ENCODE measurements around the gene TFPI.
"Not testable (repeated sequence)": the region's sequence is repeated elsewhere in the genome, so short reads cannot be mapped to it uniquely, and the experiment has no call there.

Gene TFPI

GRCh38 chr2:187545238-187545751 is 8.9 kb downstream of the TFPI start:
- Mint-ChIP-seq H3K36me3 (no peaks in the 10 kb centered on the region), H3K27ac (no peak overlapping the region), H3K9me3 (peaks cover 8% of the 10 kb centered on the region), H3K4me1 (no peaks in the 10 kb centered on the region), H3K4me3 (no peak overlapping the region)
- no peak for ATAC-seq
- no peak for DNase-seq (ENCODE audit: low spot score in 2 of 2)

DNA sequence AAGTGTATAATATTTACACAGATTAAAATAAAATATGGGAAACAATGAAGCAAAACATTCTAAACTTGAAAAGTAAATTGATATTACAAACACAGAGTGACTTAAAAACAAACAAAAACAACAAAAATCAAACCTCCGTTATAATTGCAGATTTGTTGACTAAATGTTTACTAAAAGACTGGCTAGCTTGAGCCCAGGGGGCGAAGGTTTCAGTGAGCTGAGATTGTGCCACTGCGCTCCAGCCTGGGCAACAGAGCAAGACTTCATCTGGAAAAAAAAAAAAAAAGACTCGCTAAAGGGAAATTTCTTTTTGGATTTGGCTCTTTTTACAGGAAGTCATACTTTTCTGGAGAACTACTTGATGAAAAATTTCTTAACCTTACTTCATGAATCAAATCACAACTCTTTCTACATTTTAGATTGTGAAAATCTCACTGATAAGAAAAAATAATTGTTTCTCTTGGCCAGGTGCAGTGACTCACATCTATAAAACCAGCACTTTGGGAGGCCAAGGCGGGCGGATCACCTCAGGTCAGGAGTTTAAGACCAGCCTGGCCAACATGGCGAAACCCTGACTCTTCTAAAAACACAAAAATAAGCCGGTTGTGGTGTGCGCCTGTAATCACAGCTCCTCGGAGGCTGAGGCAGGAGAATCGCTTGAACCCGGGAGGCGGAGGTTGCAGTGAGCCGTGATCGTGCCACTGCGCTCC is 9.7 kb downstream of the TFPI start:
- no peak for DNase-seq (ENCODE audit: low spot score in 2 of 2)
- H3K27ac Mint-ChIP-seq, result no peak overlapping the region
- H3K9me3 Mint-ChIP-seq, result peaks cover 8% of the 10 kb centered on the region
- no peaks in the 10 kb centered on the region for H3K36me3 Mint-ChIP-seq
- no peaks in the 10 kb centered on the region for H3K4me1 Mint-ChIP-seq
- H3K4me3 Mint-ChIP-seq, result no peak overlapping the region
- no peak for ATAC-seq

GRCh38 chr2:187543488-187543887 is 10.7 kb downstream of the TFPI start:
- Mint-ChIP-seq H3K27ac (no peak overlapping the region), H3K9me3 (peaks cover 8% of the 10 kb centered on the region), H3K4me1 (no peaks in the 10 kb centered on the region)

GRCh38 chr2:187542123-187542522 is 12.1 kb downstream of the TFPI start:
- DNase-seq (ENCODE audit: low spot score in 2 of 2) (no peak), ATAC-seq (no peak)
- Mint-ChIP-seq H3K4me3 (no peak overlapping the region), H3K4me1 (no peaks in the 10 kb centered on the region), H3K27ac (no peak overlapping the region), H3K36me3 (no peaks in the 10 kb centered on the region), H3K9me3 (peaks cover 8% of the 10 kb centered on the region)

More at GRCh38 chr2:187543488-187543887, 10.7 kb downstream of the TFPI start:
- H3K36me3 Mint-ChIP-seq, result no peaks in the 10 kb centered on the region
- no peak for DNase-seq (ENCODE audit: low spot score in 2 of 2)
- ATAC-seq, result no peak
- H3K4me3 Mint-ChIP-seq, result no peak overlapping the region

GRCh38 chr2:187541086-187542085 is 12.8 kb downstream of the TFPI start:
- Mint-ChIP-seq H3K4me1 (no peaks in the 10 kb centered on the region), H3K27ac (no peak overlapping the region), H3K4me3 (no peak overlapping the region), H3K9me3 (peaks cover 8% of the 10 kb centered on the region), H3K36me3 (no peaks in the 10 kb centered on the region)
- ATAC-seq (no peak), DNase-seq (ENCODE audit: low spot score in 2 of 2) (no peak)

- not testable (repeated sequence) for ATAC-seq; DNase-seq (ENCODE audit: low spot score in 2 of 2); H3K27ac Mint-ChIP-seq; H3K4me1 Mint-ChIP-seq; H3K4me3 Mint-ChIP-seq; H3K36me3 Mint-ChIP-seq
- peaks cover 24% of the 10 kb centered on the region for H3K9me3 Mint-ChIP-seq
Observed at GRCh38 chr2:187538222-187538621, 16.0 kb downstream of the TFPI start.

GRCh38 chr2:187535381-187535780 is 18.9 kb downstream of the TFPI start:
- not testable (repeated sequence) for ATAC-seq

GRCh38 chr2:187532333-187533120 is 21.7 kb downstream of the TFPI start:
- ATAC-seq (no peak), DNase-seq (ENCODE audit: low spot score in 2 of 2) (no peak)
- no peak overlapping the region for H3K27ac Mint-ChIP-seq
- no peaks in the 10 kb centered on the region for H3K4me1 Mint-ChIP-seq
- H3K36me3 Mint-ChIP-seq, result no peaks in the 10 kb centered on the region
- peaks cover 20% of the 10 kb centered on the region for H3K9me3 Mint-ChIP-seq
- no peak overlapping the region for H3K4me3 Mint-ChIP-seq

More at GRCh38 chr2:187535381-187535780, 18.9 kb downstream of the TFPI start:
- H3K27ac Mint-ChIP-seq; DNase-seq (ENCODE audit: low spot score in 2 of 2); H3K4me1 Mint-ChIP-seq; H3K4me3 Mint-ChIP-seq; H3K36me3 Mint-ChIP-seq: not testable (repeated sequence)
- peaks cover 19% of the 10 kb centered on the region for H3K9me3 Mint-ChIP-seq

GRCh38 chr2:187529977-187530721 is 24.1 kb downstream of the TFPI start:
- H3K27ac Mint-ChIP-seq, result no peak overlapping the region
- DNase-seq (ENCODE audit: low spot score in 2 of 2) (no peak), ATAC-seq (no peak)
- no peaks in the 10 kb centered on the region for H3K36me3 Mint-ChIP-seq
- H3K9me3 Mint-ChIP-seq, result peaks cover 21% of the 10 kb centered on the region
- H3K4me3 Mint-ChIP-seq, result no peak overlapping the region
- H3K4me1 Mint-ChIP-seq, result no peaks in the 10 kb centered on the region

DNA sequence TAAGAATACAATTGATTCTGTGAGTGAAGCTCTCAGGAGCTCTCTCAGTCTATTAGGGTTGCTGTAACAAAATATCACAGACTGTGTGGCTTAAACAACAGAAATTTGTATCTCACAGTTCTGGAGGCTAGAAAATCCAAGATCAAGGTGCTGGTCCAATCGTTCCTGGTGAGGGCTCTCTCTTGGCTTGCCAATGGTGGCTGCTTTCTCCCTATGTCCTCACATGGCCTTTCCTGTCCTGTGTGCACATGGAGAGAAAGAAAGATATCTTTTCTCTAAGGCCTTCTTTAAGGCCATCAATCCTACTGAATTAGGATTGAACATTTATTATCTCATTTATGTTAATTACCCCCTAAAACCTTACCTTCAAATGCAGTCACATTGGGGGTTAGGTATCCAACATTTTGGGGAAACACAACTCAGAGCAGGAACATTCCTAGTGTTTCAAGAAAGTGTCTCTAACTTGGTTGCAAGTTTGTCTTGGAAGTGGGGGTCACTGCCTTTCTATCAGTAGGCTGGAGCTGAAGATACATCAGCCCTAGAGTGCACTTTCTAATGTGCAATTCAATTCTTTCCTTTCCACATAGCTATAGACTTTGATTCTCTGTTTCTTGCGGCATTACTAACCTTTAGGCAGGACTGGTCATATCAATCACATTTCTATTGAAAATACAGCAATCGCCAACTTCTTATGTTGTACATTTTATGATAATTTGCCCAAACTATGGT is 24.8 kb downstream of the TFPI start:
- DNase-seq (ENCODE audit: low spot score in 2 of 2) (no peak), ATAC-seq (no peak)
- Mint-ChIP-seq H3K4me3 (no peak overlapping the region), H3K36me3 (no peaks in the 10 kb centered on the region), H3K4me1 (no peaks in the 10 kb centered on the region), H3K27ac (no peak overlapping the region), H3K9me3 (peaks cover 16% of the 10 kb centered on the region)

- H3K27ac Mint-ChIP-seq, result no peak overlapping the region
- peaks cover 11% of the 10 kb centered on the region for H3K9me3 Mint-ChIP-seq
- ATAC-seq (no peak), DNase-seq (ENCODE audit: low spot score in 2 of 2) (no peak)
- no peaks in the 10 kb centered on the region for H3K36me3 Mint-ChIP-seq
- no peak overlapping the region for H3K4me3 Mint-ChIP-seq
- H3K4me1 Mint-ChIP-seq, result no peaks in the 10 kb centered on the region
Observed at GRCh38 chr2:187528042-187528441, 26.2 kb downstream of the TFPI start.

DNA sequence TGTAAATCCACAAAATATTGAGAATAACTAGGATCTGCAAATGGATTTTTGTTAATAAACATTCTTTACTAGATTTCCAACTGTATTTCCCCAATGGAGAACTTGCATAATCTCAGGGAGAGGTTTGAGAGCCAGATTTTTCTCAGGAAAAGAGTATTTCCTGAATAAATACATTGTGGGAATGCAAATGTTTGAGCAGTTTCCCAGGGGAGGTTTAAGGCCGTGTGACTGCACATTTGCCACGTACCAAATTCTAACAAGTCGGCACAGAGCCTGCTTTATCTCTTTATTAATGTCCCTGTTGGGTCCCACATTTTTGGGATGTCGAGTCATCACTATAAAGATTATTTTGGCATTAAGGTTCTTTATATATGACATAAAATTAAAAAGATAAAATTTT is 27.0 kb downstream of the TFPI start:
- Mint-ChIP-seq H3K4me3 (no peak overlapping the region), H3K36me3 (no peaks in the 10 kb centered on the region), H3K4me1 (no peaks in the 10 kb centered on the region), H3K9me3 (peaks cover 11% of the 10 kb centered on the region), H3K27ac (no peak overlapping the region)
- no peak for DNase-seq (ENCODE audit: low spot score in 2 of 2)
- ATAC-seq, result no peak

GRCh38 chr2:187526792-187527191 is 27.4 kb downstream of the TFPI start:
- Mint-ChIP-seq H3K4me1 (no peaks in the 10 kb centered on the region), H3K4me3 (no peak overlapping the region), H3K27ac (no peak overlapping the region), H3K9me3 (peaks cover 14% of the 10 kb centered on the region), H3K36me3 (no peaks in the 10 kb centered on the region)
- no peak for ATAC-seq
- no peak for DNase-seq (ENCODE audit: low spot score in 2 of 2)

All from stimulated activated effector memory CD8-positive, alpha-beta T cell treated with anti-CD3 and anti-CD28 coated beads, Interleukin-12 subunit alpha, Interleukin-12 subunit beta, amount 100 ng/mL, for 72 hours (primary cell).